Spleen (tissue), 11 donors: ENCODE measurements around the gene EXD3. TPM values are rescaled to one million over a fixed set of nuclear protein-coding genes. Genes with fewer than 3 reads are reported as not detected.

Source experiments
- DNase-seq: peaks from one replicate; pipeline ENCODE4 v3.0.0-alpha.2; 2020
- H3K27ac ChIP-seq, 8 donors: fragments of 200-600 bp; sonication (generic) in 7 of 8; 1 replicate in 4 of 8; 2 replicates in 4 of 8; pipeline versions ENCODE4 v1.5.0 to v1.8.0; 2016 to 2021; ENCODE audit warnings: inconsistent platforms in 4 of 8, mild to moderate bottlenecking in 4 of 8, moderate library complexity in 1 of 8
- H3K27me3 ChIP-seq, 7 donors: fragments of 200-600 bp; sonication (generic) in 6 of 7; replicated peaks in 1 of 7; 1 replicate in 4 of 7; 2 replicates in 3 of 7; pipeline versions ENCODE4 v1.5.0 to v1.8.0; 2016 to 2021; ENCODE audit warnings: inconsistent platforms in 3 of 7, mild to moderate bottlenecking in 1 of 7
- H3K36me3 ChIP-seq, 6 donors: fragments of 200-600 bp; sonication (generic) in 5 of 6; 1 replicate in 4 of 6; 2 replicates in 2 of 6; pipeline versions ENCODE4 v1.5.0 to v1.8.0; 2016 to 2021; ENCODE audit warnings: inconsistent platforms in 2 of 6
- H3K4me1 ChIP-seq, 6 donors: fragments of 200-600 bp; sonication (generic) in 5 of 6; 1 replicate in 3 of 6; 2 replicates in 3 of 6; pipeline versions ENCODE4 v1.5.0 to v1.8.0; 2016 to 2021; ENCODE audit warnings: inconsistent platforms in 3 of 6
- H3K4me3 ChIP-seq, 8 donors: fragments of 200-600 bp; sonication (generic) in 7 of 8; 1 replicate in 4 of 8; 2 replicates in 4 of 8; pipeline versions ENCODE4 v1.5.0 to v1.8.0; 2016 to 2021; ENCODE audit warnings: inconsistent platforms in 4 of 8, mild to moderate bottlenecking in 4 of 8, moderate library complexity in 2 of 8
- H3K9me3 ChIP-seq, 8 donors: fragments of 200-600 bp; sonication (generic) in 7 of 8; 1 replicate in 4 of 8; 2 replicates in 4 of 8; pipeline versions ENCODE4 v1.5.0 to v1.8.0; 2016 to 2021; ENCODE audit warnings: inconsistent platforms in 4 of 8
- POLR2A ChIP-seq, 3 donors: fragments of 450-650 bp; IDR thresholded peaks; one replicate each; pipeline ENCODE4 v1.5.1; 2017; ENCODE audit warnings: antibody characterized with exemption in 3 of 3, mild to moderate bottlenecking in 1 of 3
- POLR2AphosphoS5 ChIP-seq, 3 donors: sonication (generic); formaldehyde crosslinking; IDR thresholded peaks; one replicate each; pipeline ENCODE4 v1.5.1; 2017; ENCODE audit warnings: antibody characterized with exemption in 3 of 3
- WGBS, 5 donors: extraction: QIAGEN DNeasy Blood & Tissue Kit in 3 of 5; methylation state at CpG; one replicate each; pipeline versions ENCODE4 v1.1.5 to v1.1.7; 2013 to 2018; 5-methylcytosine and 5-hydroxymethylcytosine counted together
- intact Hi-C: fragments of 100-400 bp; cut with DNase I; formaldehyde crosslinking; loops from one replicate; pipeline ENCODE4 v1.15.0; 2023; ENCODE audit warnings: low total_unique reads
- polyA plus RNA-seq, 3 donors: library from polyadenylated mRNA; stranded (reverse); fragments of 200-250 nt; gene quantifications; one replicate each; pipeline ENCODE4 v1.2.1, GENCODE V29; 2013
- total RNA-seq, 7 donors: library from RNA; depleted of rRNA in 3 of 7; stranded (reverse); fragments of >200 nt in 3 of 7; fragmentation: NEBNext Ultra II Directional in 4 of 7; extraction: Animal tissue kit (Norgen Biotek cat#: 25700) in 4 of 7; gene quantifications; one replicate each; pipeline versions ENCODE4 v1.1.0 to v1.2.1, GENCODE V29; 2016 to 2021
- TF ChIP-seq, protein P1 (sequence below), 11 experiments: fragments of 200-600 bp in 7 of 11; fragments of 450-650 bp in 4 of 11; sonication (generic) in 4 of 11; IDR thresholded peaks in 8 of 11; conservative IDR thresholded peaks in 3 of 11; 1 replicate in 7 of 11; 2 replicates in 4 of 11; pipeline versions ENCODE4 v1.4.0 to v1.8.0; 2016 to 2021; ENCODE audit warnings: antibody characterized with exemption in 11 of 11, inconsistent platforms in 4 of 11, mild to moderate bottlenecking in 1 of 11
- donor health status: healthy with polysubstance abuse.
- donor health status: DM: no; HTN: no; CAD: no; lungs with moderate emphysema.
- donor health status: DM: no; HTN: no; CAD: no.
- donor health status: Bipolar disorder and iron deficiency.
- donor health status: healthy.
- donor health status: DM: no; HTN: no; CAD: no.
- donor health status: DM: yes; HTN: yes; CAD: no.

The EXD3 gene
- total and polyA plus RNA-seq, 10 donors, result 14.5 to 62.3 (median 36.3) TPM

DNA sequence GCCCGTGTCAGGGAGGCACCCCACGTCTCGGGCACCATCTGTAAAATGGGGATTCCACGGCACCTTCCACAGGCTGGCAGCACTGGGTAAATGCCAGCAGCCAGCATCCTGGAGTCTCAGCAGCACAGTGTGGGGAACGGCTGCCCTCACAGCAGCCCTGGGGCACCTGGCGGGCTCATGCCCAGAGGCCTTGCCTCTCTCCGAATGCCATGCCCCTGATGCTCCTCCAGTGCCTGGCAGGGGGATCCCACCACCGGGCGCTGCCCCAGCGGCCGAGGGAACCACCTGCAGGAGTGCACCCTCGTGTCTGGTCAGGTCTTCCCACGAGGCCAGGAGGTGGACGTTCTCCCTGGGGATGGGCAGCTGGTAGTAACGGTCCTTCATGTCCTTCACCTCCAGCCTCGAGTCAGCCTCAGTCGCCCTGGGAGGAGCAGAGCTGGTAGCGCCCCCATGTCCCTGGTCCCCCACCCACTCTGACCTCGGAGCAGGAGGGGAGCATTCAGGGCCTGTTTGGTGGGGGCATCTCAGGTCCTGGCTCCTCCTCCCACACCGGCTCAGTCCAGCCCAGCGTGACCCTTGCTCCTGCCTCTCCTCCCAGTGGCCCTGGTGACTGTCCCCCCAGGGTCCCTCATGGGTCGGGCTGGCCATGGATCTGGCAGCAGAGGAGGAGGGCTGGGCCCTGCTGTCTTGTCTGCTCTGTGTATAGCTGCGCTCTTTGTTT is 71.0 kb downstream of the EXD3 start:
- WGBS, 5 donors, result 61 to 87% (median 84%) methylated on average over 8 to 23 of the region's 23 CpGs
- TF ChIP-seq, protein P1, sequence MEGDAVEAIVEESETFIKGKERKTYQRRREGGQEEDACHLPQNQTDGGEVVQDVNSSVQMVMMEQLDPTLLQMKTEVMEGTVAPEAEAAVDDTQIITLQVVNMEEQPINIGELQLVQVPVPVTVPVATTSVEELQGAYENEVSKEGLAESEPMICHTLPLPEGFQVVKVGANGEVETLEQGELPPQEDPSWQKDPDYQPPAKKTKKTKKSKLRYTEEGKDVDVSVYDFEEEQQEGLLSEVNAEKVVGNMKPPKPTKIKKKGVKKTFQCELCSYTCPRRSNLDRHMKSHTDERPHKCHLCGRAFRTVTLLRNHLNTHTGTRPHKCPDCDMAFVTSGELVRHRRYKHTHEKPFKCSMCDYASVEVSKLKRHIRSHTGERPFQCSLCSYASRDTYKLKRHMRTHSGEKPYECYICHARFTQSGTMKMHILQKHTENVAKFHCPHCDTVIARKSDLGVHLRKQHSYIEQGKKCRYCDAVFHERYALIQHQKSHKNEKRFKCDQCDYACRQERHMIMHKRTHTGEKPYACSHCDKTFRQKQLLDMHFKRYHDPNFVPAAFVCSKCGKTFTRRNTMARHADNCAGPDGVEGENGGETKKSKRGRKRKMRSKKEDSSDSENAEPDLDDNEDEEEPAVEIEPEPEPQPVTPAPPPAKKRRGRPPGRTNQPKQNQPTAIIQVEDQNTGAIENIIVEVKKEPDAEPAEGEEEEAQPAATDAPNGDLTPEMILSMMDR (IDR thresholded peaks at IDR 0.05 in 8 of 11, conservative IDR thresholded peaks at IDR 0.05 in 3 of 11), result no peak
- TF ChIP-seq POLR2A (IDR thresholded peaks at IDR 0.05) (no peak), POLR2AphosphoS5 (IDR thresholded peaks at IDR 0.05) (no peak)
- H3K36me3 ChIP-seq, result peaks cover 0 to 23% (median 3%) of the 10 kb centered on the region in 6 donors
- H3K4me1 ChIP-seq, result peaks cover 0 to 34% (median 14%) of the 10 kb centered on the region in 6 donors
- no peak for DNase-seq
- H3K27ac ChIP-seq, result peak overlapping the region in 4 of 8 donors; percentile 21 to 71 (median 70)
- H3K9me3 ChIP-seq, result peaks cover 2 to 20% (median 16%) of the 10 kb centered on the region in 8 donors
- no peaks in the 10 kb centered on the region for H3K27me3 ChIP-seq
- H3K4me3 ChIP-seq, result no peak overlapping the region
- intact Hi-C loops, result no loop called here

DNA sequence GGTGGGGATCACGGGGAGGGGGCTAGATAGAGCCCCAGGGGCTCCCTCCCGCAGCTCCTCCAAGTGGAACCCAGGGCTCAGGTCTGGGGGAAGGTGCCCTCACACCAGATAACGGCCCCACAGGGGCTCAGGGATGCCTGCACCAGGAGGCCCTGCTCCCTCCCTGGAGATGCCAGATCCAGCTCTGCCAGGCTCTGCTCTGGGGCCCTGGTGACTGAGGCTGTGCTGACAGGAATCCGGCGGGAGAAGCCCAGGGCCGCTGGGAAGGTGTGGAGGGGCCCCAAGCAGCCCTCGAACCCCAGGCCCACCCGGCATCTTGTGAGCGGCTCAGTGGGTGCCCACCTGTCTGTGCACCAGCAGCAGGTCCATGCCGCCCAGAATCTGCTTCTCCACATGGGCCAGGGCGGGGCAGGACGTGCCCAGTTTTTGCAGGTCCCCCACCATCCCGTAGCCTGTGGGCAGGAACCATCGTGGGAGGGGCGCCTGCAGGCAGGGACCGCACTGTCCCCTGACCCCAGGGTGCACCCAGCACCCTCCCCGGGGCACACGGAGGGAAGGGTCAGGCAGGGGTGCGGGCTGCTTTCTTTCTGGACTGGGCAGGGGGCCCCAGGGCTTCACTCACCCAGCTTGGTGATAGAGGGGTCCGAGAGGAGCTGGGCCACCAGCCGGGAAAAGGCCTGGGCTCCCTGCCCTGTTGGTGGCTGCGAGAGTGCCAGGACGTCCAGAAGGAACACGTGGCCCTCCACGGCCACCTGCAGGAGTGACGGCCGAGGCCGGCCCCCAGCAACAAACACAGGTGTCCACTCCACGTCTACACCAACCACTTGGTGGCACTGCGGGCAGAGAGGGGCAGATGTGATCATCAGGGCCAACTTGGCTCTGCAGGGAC is 72.0 kb downstream of the EXD3 start:
- TF ChIP-seq POLR2A (IDR thresholded peaks at IDR 0.05) (no peak), POLR2AphosphoS5 (IDR thresholded peaks at IDR 0.05) (no peak)
- TF ChIP-seq, protein P1 (IDR thresholded peaks at IDR 0.05 in 8 of 11, conservative IDR thresholded peaks at IDR 0.05 in 3 of 11), result no peak
- WGBS, 5 donors, result 93 to 95% (median 94%) methylated on average over 11 to 30 of the region's 30 CpGs
- H3K27ac ChIP-seq, result no peak overlapping the region
- peaks cover 0 to 34% (median 14%) of the 10 kb centered on the region in 6 donors for H3K4me1 ChIP-seq
- H3K9me3 ChIP-seq, result peaks cover 0 to 18% (median 15%) of the 10 kb centered on the region in 8 donors
- peaks cover 0 to 30% (median 8%) of the 10 kb centered on the region in 6 donors for H3K36me3 ChIP-seq
- intact Hi-C loops, result no loop called here
- no peak overlapping the region for H3K4me3 ChIP-seq
- H3K27me3 ChIP-seq, result no peaks in the 10 kb centered on the region
- DNase-seq, result no peak

DNA sequence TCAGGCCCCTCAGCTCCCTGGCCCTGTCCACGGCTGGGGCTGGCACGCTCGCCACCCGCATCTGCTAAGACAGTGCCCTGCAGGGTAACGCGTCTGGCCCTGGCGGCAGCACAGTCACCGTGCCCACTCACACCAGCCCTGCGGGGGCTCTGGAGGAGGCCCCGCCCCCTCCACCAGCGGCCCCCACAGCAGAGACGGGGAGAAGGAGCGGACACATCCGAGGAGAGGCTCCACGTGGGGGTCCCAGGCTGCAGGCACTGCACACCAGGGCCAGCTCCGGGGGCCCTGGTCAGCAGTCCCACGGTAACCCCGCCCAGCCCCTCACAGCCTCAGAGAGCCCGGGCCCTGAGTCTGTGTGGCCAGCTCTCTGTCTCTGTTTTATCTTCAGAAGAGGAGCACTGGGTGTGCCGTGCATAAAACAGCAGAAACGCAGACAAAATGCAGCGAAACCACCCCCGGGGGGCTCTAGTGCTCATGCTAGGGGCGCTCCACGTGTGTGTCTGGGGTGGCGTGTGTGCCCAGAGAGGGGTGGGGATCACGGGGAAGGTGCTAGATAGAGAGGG is 73.4 kb downstream of the EXD3 start:
- intact Hi-C loops, result no loop called here
- 93 to 98% (median 96%) methylated on average over 18 to 27 of the region's 27 CpGs for WGBS, 5 donors

More for the DNA sequence above, 73.4 kb downstream of the EXD3 start:
- peaks cover 0 to 27% (median 13%) of the 10 kb centered on the region in 6 donors for H3K4me1 ChIP-seq
- TF ChIP-seq POLR2AphosphoS5 (IDR thresholded peaks at IDR 0.05) (no peak), POLR2A (IDR thresholded peaks at IDR 0.05) (no peak)
- TF ChIP-seq, protein P1 (IDR thresholded peaks at IDR 0.05 in 8 of 11, conservative IDR thresholded peaks at IDR 0.05 in 3 of 11), result no peak
- no peaks in the 10 kb centered on the region for H3K27me3 ChIP-seq
- H3K27ac ChIP-seq, result no peak overlapping the region
- peaks cover 0 to 39% (median 8%) of the 10 kb centered on the region in 6 donors for H3K36me3 ChIP-seq
- H3K9me3 ChIP-seq, result peaks cover 0 to 15% (median 12%) of the 10 kb centered on the region in 8 donors
- H3K4me3 ChIP-seq, result no peak overlapping the region
- no peak for DNase-seq
